Measurements from ENCODE around the gene COL11A1.
"Not testable (repeated sequence)": the region's sequence is repeated elsewhere in the genome, so short reads cannot be mapped to it uniquely, and the experiment has no call there.

COL11A1 gene

GRCh38 chr1:103084181-103084580 is 24.1 kb downstream of the COL11A1 start:
- DNase-seq (ENCODE audit: low read depth) = no peak

GRCh38 chr1:103075316-103076000 is 32.9 kb downstream of the COL11A1 start:
- DNase-seq (ENCODE audit: low read depth) = no peak

GRCh38 chr1:103074224-103074623 is 34.1 kb downstream of the COL11A1 start:
- DNase-seq (ENCODE audit: low read depth) = no peak

GRCh38 chr1:103069201-103069600 is 39.1 kb downstream of the COL11A1 start:
- no peak for DNase-seq (ENCODE audit: low read depth)

- DNase-seq (ENCODE audit: low read depth) = peak; percentile 7
Observed at GRCh38 chr1:103063921-103064320, 44.4 kb downstream of the COL11A1 start.

- no peak for DNase-seq (ENCODE audit: low read depth)
Observed at GRCh38 chr1:103058391-103058790, 49.9 kb downstream of the COL11A1 start.

- no peak for DNase-seq (ENCODE audit: low read depth)
Observed at GRCh38 chr1:103056423-103056822, 51.9 kb downstream of the COL11A1 start.

- DNase-seq (ENCODE audit: low read depth) = not testable (repeated sequence)
Observed at GRCh38 chr1:103028110-103028509, 80.2 kb downstream of the COL11A1 start.

- DNase-seq (ENCODE audit: low read depth) = no peak
Observed at GRCh38 chr1:103025858-103026409, 82.4 kb downstream of the COL11A1 start.

GRCh38 chr1:103024051-103024450 is 84.3 kb downstream of the COL11A1 start:
- no peak for DNase-seq (ENCODE audit: low read depth)

- DNase-seq (ENCODE audit: low read depth) = no peak
Observed at GRCh38 chr1:103002005-103002404, 106.3 kb downstream of the COL11A1 start.

GRCh38 chr1:102978874-102979273 is 129.4 kb downstream of the COL11A1 start:
- no peak for DNase-seq (ENCODE audit: low read depth)

- DNase-seq (ENCODE audit: low read depth) = no peak
Observed at GRCh38 chr1:102977292-102977691, 131.0 kb downstream of the COL11A1 start.

GRCh38 chr1:102970496-102971078 is 137.7 kb downstream of the COL11A1 start:
- DNase-seq (ENCODE audit: low read depth) = peak; percentile 69

- peak; percentile 24 for DNase-seq (ENCODE audit: low read depth)
Observed at GRCh38 chr1:102967786-102968185, 140.5 kb downstream of the COL11A1 start.

GRCh38 chr1:102961549-102961948 is 146.8 kb downstream of the COL11A1 start:
- no peak for DNase-seq (ENCODE audit: low read depth)

- no peak for DNase-seq (ENCODE audit: low read depth)
Observed at GRCh38 chr1:102954576-102954975, 153.7 kb downstream of the COL11A1 start.

- DNase-seq (ENCODE audit: low read depth) = no peak
Observed at GRCh38 chr1:102952400-102952799, 155.9 kb downstream of the COL11A1 start.

- peak; percentile 89 for DNase-seq (ENCODE audit: low read depth)
Observed at GRCh38 chr1:102942324-102942723, 166.0 kb downstream of the COL11A1 start.

- DNase-seq (ENCODE audit: low read depth) = peak; percentile 70
Observed at GRCh38 chr1:102941366-102941947, 166.9 kb downstream of the COL11A1 start.

GRCh38 chr1:102937401-102937800 is 170.9 kb downstream of the COL11A1 start:
- no peak for DNase-seq (ENCODE audit: low read depth)

GRCh38 chr1:102933362-102933761 is 175.0 kb downstream of the COL11A1 start:
- not testable (repeated sequence) for DNase-seq (ENCODE audit: low read depth)

GRCh38 chr1:102919659-102920058 is 188.7 kb downstream of the COL11A1 start:
- peak; percentile 83 for DNase-seq (ENCODE audit: low read depth)

Data from EH (cell line).